Ramos (cell line): ENCODE data around the gene PDCD10.

ENCODE experiments used
- in situ Hi-C: fragments of 300-500 bp; cut with MboI; formaldehyde crosslinking; loops from one replicate; pipeline ENCODE4 v1.14.3; 2022; ENCODE audit warnings: low sequenced_read_pairs; ENCODE audit not compliant: unreplicated experiment

The PDCD10 gene

DNA sequence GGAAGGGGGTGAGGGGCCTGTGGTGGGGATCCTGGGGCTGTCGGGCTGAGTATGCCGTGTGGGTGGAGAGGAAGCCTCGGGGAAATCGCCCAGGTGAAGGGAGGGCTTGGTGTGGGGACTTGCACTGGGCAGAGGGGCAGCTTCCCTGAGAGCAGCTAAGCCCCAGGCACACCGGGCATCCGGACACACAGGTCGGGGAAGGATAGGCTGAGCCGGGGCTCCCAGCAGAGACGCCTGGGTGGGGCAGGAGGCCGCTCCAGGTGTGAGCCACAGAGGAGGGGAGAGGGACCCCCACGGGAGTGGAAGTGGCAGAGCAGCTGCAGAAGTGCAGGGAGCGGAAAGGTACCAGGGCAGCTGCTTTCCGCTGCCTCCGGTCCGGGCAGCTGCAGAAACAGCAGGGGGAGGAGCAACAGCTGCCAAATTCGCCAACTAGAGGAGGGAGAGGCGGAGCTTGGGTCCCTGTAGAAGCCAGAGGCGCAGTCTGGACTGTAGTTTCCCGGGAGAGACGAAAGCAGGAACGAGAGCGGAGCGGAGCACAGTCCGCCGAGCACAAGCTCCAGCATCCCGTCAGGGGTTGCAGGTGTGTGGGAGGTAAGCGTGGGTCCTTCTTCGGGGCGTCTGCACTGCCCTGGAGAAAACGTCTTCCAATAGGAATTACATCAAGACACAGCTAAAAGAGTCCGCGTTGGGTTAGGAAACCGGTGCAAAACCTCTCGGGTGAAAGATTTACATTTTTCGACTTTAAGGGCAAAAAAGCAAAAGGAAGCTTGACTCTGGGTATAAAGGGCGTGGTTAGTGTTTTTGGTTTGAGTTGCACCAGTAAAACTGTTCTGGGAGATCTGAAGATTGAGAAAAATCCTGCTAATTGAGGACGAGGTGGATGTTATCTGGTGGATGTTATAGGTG lies 794 bp upstream of the PDCD10 start, which contains the start of gene SERPINI1:
SERPINI1 (plus strand) TSS at position 489 of the 906 bp plus-strand sequence. CDS start 53,408 bp downstream, outside the sequence.
- in situ Hi-C loops, result no loop called here

- in situ Hi-C loops, result no loop called here
Measured at GRCh38 chr3:167733961-167734497, 663 bp downstream of the PDCD10 start.

DNA sequence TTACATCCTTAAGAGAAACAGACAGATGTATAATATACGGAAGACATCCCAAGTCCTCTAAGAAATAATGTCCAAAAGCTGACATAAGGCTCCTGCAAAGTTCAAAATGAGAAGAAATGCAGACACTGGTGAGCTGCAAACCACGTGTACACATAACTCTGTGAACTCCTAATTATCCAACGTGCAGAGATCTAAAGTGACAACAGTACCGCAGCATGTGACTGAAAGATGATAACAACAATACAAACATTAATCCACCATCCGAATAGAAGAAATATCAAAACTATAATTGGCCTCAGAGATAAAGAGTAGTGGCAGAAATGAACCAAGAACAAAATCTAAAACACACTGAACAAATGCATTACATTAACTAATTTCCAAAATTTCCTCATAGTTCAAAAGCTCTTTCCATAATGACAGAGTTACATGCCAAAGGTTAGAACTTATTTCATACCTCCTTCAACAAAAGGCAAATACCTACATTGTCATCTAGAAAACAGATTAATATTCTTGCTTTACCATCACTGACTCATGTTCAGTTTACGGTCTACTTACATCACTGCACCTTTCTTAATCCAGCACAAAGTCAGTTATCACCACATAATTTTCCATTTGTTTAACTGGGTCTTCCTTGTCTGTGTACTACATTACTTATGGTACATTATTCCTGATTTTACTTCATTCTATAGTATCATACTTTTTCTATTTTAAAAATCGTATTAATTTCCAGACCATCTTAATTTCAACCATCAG lies 2.2 kb downstream of the PDCD10 start:
- in situ Hi-C loops, result no loop called here

DNA sequence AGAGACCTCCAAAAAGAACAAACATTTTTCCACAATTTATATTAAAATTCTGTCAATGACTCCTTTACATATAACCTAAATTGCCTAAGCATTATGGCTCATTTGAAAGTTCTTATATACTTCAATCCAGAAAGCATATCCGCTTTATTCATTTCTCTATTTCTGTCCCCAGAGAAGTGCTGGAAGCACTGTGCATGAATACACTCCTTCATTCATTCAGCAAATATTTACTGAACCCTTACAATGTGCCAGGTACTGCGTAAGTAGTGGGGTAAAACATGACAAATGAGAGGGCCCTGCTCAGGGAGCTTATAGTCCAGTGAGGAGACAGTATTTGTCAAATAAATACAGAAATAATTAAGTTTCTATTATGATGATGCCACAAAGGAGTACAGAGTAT lies 3.3 kb downstream of the PDCD10 start:
- in situ Hi-C loops, result no loop called here

DNA sequence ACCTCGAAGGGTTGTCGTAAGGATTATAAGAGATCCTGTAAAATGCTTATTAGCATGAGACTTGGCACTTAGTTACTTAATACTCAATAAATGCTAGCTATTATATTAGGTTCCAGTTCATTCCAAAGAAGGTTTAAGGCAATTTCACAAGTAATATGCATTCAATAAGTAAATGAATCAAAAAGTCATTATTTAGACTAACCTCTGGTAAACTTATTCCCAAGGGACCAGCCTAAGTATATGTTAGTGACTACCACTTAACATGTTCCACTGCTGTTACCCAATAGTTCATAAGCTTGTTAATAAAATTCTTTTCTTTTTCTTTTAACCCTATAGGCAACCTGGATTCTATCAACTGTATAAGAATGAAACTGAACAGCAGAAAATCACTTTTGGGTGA lies 5.1 kb downstream of the PDCD10 start:
- in situ Hi-C loops, result no loop called here

DNA sequence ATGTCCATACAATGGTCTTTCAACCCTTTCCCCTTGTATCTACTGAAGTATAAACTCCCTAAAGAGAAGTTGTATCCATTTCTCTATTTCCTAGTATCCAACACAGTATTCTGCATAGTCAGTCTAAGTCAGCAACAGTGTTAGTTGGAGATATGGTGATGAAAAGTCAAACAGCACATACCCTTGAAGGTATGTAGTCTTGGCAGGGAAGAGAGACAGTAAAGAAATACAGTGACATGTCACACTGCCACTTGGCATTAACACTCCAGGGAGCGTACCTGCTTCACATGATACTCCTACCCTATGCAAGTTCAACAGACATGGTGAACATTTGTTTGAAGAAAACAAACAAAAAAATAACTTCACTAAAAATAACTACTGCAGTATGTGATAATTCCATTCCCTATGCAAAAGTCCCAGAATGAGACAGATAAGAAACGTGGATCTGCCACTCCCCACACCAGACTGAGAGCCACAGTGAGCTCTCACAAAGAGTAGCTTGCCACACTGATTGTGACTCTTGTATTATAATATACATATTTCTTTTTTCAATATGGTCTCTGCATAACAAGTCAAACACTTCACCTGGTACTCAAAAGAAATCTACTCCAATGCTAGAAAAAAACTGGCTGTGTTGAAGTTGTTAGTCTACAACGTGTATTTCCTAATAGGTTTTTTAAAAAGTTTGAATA lies 5.9 kb downstream of the PDCD10 start:
- in situ Hi-C loops, result no loop called here

GRCh38 chr3:167728176-167728575 lies 6.5 kb downstream of the PDCD10 start:
- in situ Hi-C loops, result no loop called here

DNA sequence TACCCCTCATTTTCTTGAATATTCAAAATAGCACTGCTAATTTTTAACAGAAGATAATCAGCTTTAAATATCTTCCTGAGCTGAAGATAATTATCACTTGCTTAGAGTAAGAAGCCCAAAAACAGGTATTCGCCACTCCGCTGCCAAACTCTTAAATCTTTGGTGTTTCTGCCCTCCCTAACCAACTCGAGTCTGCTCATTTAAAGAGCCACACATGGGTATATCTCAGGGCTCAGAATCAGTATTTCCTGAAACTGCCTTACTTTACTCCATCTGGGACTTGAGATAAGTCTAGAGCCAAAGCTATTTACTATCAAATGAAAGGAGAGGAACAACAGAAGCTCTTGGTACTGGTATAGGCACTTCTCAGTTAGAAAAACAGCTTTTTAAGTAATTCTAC lies 10.8 kb downstream of the PDCD10 start:
- in situ Hi-C loops, result no loop called here

- in situ Hi-C loops, result no loop called here
Measured at GRCh38 chr3:167723025-167723512, 11.6 kb downstream of the PDCD10 start.

DNA sequence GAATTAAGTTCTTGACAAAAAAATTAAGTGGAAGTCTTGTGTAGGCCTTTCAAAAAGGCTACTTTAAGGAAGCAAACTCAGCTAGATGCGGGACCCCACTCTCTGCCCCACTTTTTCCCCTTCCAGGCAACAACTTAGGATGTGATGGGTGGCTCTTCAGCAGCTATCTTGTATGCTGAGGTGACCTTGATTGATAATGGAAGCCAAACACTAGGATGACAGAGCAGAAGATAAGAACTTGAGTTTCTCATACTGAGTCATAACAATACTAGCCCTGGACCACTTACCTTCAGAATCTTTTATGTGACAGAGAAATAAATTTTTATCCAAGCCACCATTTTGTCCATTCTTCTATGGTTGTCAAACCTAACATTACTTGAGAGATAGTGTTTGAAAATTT lies 16.1 kb downstream of the PDCD10 start:
- in situ Hi-C loops, result no loop called here

DNA sequence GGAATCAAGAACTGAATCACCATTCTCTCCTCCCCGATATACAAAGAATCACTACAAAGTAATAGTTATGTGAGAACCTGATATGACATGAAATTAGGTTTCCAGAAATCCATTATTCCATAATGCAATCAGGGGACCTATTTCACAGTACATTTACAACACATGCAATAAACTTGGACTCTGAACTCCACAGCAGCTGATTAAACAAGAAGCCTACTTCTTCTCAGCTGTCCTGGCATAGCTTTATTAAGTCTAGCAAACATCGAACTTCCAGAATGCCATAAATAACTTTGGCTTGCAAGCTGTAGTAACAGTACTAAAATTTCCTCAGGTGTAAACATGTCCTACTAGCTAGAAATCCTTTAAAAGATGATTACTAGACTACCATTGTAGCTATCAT lies 17.8 kb downstream of the PDCD10 start:
- in situ Hi-C loops, result no loop called here

- in situ Hi-C loops, result no loop called here
Measured at GRCh38 chr3:167714871-167715270, 19.8 kb downstream of the PDCD10 start.

DNA sequence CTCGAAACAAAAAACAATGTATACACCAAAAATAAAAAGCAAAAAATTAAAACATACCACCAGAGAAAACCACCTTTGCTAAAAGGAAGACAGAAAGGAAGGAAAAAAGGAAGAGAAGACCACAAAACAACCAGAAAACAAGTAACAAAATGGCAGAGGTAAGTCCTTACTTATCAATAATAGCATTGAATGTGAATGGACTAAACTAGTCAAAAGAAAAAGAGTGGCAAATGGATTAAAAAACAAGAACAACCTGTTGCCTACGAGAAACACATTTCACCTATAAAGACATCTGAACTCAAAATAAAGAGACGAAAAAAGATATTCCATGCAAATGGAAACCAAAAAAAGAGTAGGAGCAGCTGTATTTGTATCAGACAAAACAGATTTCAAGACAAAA lies 22.2 kb downstream of the PDCD10 start:
- in situ Hi-C loops, result no loop called here

DNA sequence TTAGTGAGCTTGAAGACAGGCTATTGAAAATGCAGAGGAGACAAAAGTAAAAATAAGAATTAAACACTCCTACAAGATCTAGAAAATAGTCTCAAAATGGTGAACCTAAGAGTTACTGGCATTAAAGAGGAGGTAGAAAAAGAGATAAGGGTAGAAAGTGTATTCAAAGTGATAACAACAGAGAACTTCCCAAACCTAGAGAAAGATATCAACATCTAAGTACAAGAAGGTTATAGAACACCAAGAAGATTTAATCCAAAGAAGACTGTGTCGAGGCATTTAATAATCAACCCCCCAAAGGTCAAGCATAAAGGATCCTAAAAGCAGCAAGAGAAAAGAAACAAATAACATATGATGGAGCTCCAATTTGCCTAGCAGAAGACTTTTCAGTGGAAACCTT lies 23.3 kb downstream of the PDCD10 start:
- in situ Hi-C loops, result no loop called here

- in situ Hi-C loops, result no loop called here
Measured at GRCh38 chr3:167710552-167710951, 24.1 kb downstream of the PDCD10 start.

- in situ Hi-C loops, result no loop called here
Measured at GRCh38 chr3:167709690-167710089, 25.0 kb downstream of the PDCD10 start.

DNA sequence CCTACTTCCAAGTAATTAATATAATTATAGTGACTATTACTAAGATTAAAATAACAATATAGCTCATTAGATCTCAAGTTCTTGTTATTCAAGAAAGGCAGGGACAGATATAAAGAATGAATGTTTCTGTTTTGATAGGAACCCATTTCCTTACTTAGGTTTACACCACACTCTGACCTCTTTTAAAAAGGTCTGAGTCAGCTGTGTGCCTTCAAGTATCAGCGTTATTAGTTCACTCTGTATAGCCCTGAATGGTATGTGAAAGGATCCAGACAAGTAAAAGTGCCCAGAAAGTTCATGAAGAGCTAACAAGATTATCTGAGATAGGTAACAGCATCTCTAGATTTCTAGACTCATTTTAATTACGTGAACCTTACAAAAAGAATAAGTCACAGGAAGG lies 28.9 kb downstream of the PDCD10 start:
- in situ Hi-C loops, result no loop called here

- in situ Hi-C loops, result no loop called here
Measured at GRCh38 chr3:167700926-167701325, 33.8 kb downstream of the PDCD10 start.

GRCh38 chr3:167700046-167700445 lies 34.6 kb downstream of the PDCD10 start:
- in situ Hi-C loops, result no loop called here

DNA sequence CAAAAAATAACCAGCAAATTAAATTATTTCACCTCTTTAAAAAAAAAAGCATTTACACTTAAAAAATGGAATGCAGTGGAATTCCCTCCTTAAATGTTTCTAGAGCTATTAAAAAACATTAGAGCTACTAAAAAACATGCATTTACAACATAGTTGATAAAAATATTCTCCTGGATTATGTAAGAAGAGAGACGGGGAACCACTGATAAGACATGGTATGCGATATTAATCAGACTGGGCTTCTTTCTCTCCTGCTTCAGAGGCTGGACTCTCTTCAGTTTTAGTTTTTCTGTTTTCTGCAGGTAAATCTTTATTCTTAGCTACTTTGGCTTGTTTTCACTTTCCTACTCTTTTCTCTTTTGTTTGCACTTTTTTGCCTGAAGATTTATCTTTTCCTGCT lies 40.6 kb downstream of the PDCD10 start:
- in situ Hi-C loops, result no loop called here
